Measurements from ENCODE around the gene TMEM120A. TPM values are rescaled to one million over a fixed set of nuclear protein-coding genes. Genes with fewer than 3 reads are reported as not detected.
A peak's percentile ranks its signal among the peaks of the same experiment; 100 is the strongest.
"Not testable (repeated sequence)": the region's sequence is repeated elsewhere in the genome, so short reads cannot be mapped to it uniquely, and the experiment has no call there.

The TMEM120A gene
- 17.8 TPM for total RNA-seq
- polyA plus RNA-seq, result 90.2 TPM

GRCh38 chr7:75994388-75995051 lies at the start of gene TMEM120A:
TMEM120A (minus strand) TSS chr7:75994595; CDS start chr7:75994570, 25 bp downstream.
- peaks cover 2% of the 10 kb centered on the region for H3K36me3 ChIP-seq (ENCODE audit: insufficient read depth)
- WGBS, result 2% methylated on average over 51 of the region's 51 CpGs
- DNase-seq (ENCODE audit: extremely low spot score), result peak; percentile 71
- H3K4me3 ChIP-seq (ENCODE audit: low read depth, low read length), result peak within 1 kb of the TSS; percentile 77
- H3K27ac ChIP-seq (ENCODE audit: low read depth), result peak within 1 kb of the TSS; percentile 85
- H3K4me1 ChIP-seq (ENCODE audit: insufficient read depth), result no peaks in the 10 kb centered on the region

DNA sequence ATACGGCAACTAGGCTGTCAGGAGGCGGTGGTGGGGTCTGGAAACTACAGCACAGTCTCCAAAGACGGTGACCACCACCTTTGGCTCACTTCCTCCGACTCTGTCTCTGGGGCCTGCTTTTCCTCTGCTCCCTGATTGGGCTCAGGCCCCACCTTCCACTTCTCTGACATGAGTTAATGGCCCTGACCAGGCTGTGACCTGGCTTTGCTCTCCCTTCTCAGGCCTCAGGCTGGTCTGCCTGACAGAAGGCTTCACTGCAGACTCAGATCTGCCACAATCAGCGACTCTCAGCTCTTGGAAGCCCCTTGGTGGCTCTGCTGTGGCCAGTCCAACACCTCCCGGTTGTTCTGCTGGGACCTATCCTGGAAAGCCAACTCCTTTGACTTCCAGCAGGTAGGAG lies 45.7 kb upstream of the TMEM120A start:
- Histone ChIP-seq H3K4me3 (ENCODE audit: low read depth, low read length) (no peak overlapping the region), H3K36me3 (ENCODE audit: insufficient read depth) (no peaks in the 10 kb centered on the region), H3K4me1 (ENCODE audit: insufficient read depth) (no peaks in the 10 kb centered on the region), H3K27ac (ENCODE audit: low read depth) (no peak overlapping the region)
- WGBS, result 78% methylated on average over 6 of the region's 6 CpGs
- DNase-seq (ENCODE audit: extremely low spot score), result no peak

GRCh38 chr7:76037310-76037709 lies 42.9 kb upstream of the TMEM120A start:
- no peak overlapping the region for H3K27ac ChIP-seq (ENCODE audit: low read depth)
- no peak for DNase-seq (ENCODE audit: extremely low spot score)
- H3K4me1 ChIP-seq (ENCODE audit: insufficient read depth), result no peaks in the 10 kb centered on the region
- no peak overlapping the region for H3K4me3 ChIP-seq (ENCODE audit: low read depth, low read length)
- no peaks in the 10 kb centered on the region for H3K36me3 ChIP-seq (ENCODE audit: insufficient read depth)
- 51% methylated on average over 5 of the region's 5 CpGs for WGBS

DNA sequence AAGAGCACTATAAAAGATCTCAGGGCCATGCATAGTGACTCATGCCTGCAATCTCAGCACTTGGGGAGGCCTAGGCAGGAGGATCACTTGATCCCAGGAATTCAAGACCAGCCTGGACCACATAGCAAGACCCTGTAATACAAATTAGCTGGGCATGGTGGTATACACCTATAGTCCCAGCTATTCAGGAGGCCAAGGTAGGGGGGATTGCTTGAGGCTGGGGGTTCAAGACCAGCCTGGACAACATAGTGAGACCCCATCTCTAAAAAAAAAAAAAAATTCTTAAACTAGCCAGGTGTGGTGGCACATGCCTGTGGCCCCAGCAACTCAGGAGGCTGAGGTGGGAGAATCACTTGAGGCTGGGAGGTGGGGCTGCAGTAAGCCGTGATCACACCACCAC lies 37.6 kb upstream of the TMEM120A start:
- 90% methylated on average over 1 of the region's 1 CpG for WGBS
- Histone ChIP-seq H3K4me3 (ENCODE audit: low read depth, low read length) (no peak overlapping the region), H3K36me3 (ENCODE audit: insufficient read depth) (no peaks in the 10 kb centered on the region), H3K4me1 (ENCODE audit: insufficient read depth) (no peaks in the 10 kb centered on the region), H3K27ac (ENCODE audit: low read depth) (no peak overlapping the region)
- DNase-seq (ENCODE audit: extremely low spot score), result no peak

GRCh38 chr7:76029682-76030081 lies 35.3 kb upstream of the TMEM120A start:
- not testable (repeated sequence) for DNase-seq (ENCODE audit: extremely low spot score); H3K4me3 ChIP-seq (ENCODE audit: low read depth, low read length); H3K36me3 ChIP-seq (ENCODE audit: insufficient read depth); H3K27ac ChIP-seq (ENCODE audit: low read depth); H3K4me1 ChIP-seq (ENCODE audit: insufficient read depth)
- WGBS, result 97% methylated on average over 7 of the region's 7 CpGs

- no peaks in the 10 kb centered on the region for H3K36me3 ChIP-seq (ENCODE audit: insufficient read depth)
- WGBS, result 45% methylated on average over 4 of the region's 4 CpGs
- H3K27ac ChIP-seq (ENCODE audit: low read depth), result no peak overlapping the region
- H3K4me1 ChIP-seq (ENCODE audit: insufficient read depth), result no peaks in the 10 kb centered on the region
- no peak overlapping the region for H3K4me3 ChIP-seq (ENCODE audit: low read depth, low read length)
- DNase-seq (ENCODE audit: extremely low spot score), result no peak
Observed at GRCh38 chr7:76023002-76023401, 28.6 kb upstream of the TMEM120A start.

DNA sequence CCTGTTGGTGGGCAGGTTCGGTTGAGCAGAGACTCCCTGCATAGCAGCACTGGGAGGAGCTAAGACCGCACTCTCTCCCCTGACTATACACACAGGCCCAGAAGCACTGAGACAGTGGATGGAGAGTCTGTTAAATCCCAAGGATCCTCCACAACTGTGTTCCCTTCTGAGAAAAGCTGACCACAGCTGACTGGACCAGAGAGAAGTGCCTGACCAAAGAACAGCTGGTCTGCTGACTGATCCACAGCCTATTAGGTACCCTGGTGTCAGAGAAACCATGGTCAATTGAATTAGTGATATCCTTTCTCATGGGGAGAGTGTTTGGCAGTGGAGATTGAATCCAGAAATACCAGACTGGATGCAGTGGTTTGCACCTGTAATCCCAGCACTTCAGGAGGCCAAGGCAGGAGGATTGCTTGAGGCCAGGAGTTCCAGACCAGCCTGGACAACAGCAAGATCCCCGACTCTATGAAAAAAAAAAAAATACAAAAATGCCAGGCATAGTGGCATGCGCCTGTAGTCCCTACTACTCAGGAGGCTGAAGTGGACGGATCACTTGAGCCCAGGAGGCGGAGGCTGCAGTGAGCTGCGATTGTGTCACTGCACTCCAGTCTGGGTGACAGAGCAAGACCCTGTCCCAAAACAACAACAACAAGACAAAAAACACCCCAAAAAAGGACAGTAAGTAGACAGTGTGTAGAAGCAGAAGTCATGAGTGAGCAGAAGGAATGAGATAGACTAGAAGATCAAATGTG lies 27.8 kb upstream of the TMEM120A start:
- 92% methylated on average over 7 of the region's 7 CpGs for WGBS
- no peak for DNase-seq (ENCODE audit: extremely low spot score)
- no peaks in the 10 kb centered on the region for H3K4me1 ChIP-seq (ENCODE audit: insufficient read depth)
- no peaks in the 10 kb centered on the region for H3K36me3 ChIP-seq (ENCODE audit: insufficient read depth)
- H3K4me3 ChIP-seq (ENCODE audit: low read depth, low read length), result no peak overlapping the region
- no peak overlapping the region for H3K27ac ChIP-seq (ENCODE audit: low read depth)

GRCh38 chr7:76020031-76020714 lies 25.8 kb upstream of the TMEM120A start:
- Histone ChIP-seq H3K4me3 (ENCODE audit: low read depth, low read length) (no peak overlapping the region), H3K36me3 (ENCODE audit: insufficient read depth) (no peaks in the 10 kb centered on the region), H3K4me1 (ENCODE audit: insufficient read depth) (no peaks in the 10 kb centered on the region), H3K27ac (ENCODE audit: low read depth) (no peak overlapping the region)
- no peak for DNase-seq (ENCODE audit: extremely low spot score)
- 45% methylated on average over 6 of the region's 6 CpGs for WGBS

DNA sequence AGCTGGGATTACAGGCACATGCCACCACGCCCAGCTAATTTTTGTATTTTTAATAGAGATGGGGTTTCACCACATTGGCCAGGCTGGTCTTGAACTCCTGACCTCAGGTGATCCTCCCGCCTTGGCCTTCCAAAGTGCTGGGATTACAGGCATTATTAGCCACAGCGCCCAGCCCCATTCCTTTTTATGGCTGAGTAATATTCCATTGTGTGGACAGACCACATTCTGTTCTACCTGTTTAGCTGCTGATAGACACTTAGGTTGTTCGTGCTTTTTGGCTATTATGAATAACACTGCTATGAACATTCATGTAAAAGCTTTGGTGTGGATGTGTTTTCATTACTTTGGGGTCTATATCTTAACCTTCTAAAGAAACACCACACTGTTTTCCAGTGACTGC lies 24.1 kb upstream of the TMEM120A start:
- not testable (repeated sequence) for DNase-seq (ENCODE audit: extremely low spot score); H3K4me3 ChIP-seq (ENCODE audit: low read depth, low read length); H3K4me1 ChIP-seq (ENCODE audit: insufficient read depth); H3K27ac ChIP-seq (ENCODE audit: low read depth); H3K36me3 ChIP-seq (ENCODE audit: insufficient read depth)
- 97% methylated on average over 4 of the region's 4 CpGs for WGBS

- no peak overlapping the region for H3K27ac ChIP-seq (ENCODE audit: low read depth)
- 91% methylated on average over 13 of the region's 13 CpGs for WGBS
- H3K36me3 ChIP-seq (ENCODE audit: insufficient read depth), result no peaks in the 10 kb centered on the region
- H3K4me1 ChIP-seq (ENCODE audit: insufficient read depth), result no peaks in the 10 kb centered on the region
- DNase-seq (ENCODE audit: extremely low spot score), result no peak
- no peak overlapping the region for H3K4me3 ChIP-seq (ENCODE audit: low read depth, low read length)
Observed at GRCh38 chr7:76016191-76016947, 22.0 kb upstream of the TMEM120A start.

DNA sequence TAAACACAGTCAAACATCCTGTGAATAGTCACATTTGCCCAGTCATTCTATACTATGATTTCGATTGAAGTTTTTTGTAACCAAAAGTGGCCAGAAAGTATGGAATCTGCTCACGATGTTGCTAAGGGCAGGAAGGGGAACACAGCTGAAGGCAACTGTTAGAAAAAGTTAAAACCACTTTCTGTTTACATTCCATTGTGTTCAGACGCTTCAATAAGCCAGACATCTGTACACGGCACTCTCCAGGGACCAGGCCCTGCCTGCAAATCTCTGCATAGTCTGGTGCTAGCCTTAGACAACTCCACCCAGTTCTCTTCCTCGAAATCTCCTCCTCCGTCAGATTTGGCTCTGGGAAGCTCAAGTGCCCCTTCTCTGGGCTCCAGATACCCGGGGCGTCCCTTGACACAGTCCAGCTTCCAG lies 17.1 kb upstream of the TMEM120A start:
- no peaks in the 10 kb centered on the region for H3K36me3 ChIP-seq (ENCODE audit: insufficient read depth)
- WGBS, result 23% methylated on average over 8 of the region's 8 CpGs
- no peak overlapping the region for H3K4me3 ChIP-seq (ENCODE audit: low read depth, low read length)
- H3K4me1 ChIP-seq (ENCODE audit: insufficient read depth), result no peaks in the 10 kb centered on the region
- H3K27ac ChIP-seq (ENCODE audit: low read depth), result no peak overlapping the region
- no peak for DNase-seq (ENCODE audit: extremely low spot score)

DNA sequence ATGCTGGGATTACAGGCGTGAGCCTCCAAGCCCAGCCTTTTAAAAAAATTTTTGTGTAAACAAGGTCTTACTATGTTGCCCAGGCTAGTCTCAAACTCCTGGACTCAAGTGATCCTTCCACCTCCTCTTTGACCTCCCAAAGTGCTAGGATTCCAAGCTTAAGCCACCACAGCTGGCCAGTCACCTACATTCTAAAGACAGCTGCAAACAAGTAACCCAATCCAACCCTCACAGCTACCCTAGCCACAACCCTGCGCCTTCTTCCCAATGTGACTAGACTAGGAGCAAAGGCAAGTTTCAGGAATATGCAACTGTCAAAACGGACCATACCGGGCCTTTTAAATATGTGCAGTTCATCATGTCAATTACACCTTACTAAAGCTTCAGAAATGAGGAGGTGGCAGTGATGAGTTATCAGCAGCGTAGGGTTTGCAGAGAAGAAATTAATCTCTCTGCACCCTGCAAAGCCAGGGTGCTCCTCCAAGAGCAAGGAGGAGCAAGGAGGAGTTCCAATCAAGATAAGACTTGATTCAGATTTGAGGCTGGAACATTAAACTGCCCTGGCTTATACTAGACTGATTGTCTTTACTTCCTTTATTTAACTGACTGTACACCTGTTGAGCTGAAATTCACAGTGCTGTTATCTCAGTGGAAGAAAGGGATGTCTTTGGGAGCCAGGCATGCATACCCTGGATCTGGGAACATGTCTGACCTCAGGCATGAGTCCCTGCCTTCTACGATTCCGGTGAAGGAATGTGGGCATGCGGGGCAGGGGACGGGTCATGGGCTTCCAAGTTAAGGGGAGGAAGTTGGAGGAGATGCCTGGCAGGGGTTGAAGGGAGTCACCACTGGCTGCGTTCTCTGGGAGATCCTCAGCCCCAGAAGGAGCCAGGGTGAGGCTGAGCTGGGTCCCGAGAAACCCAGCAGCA lies 15.5 kb upstream of the TMEM120A start:
- peaks cover 2% of the 10 kb centered on the region for H3K36me3 ChIP-seq (ENCODE audit: insufficient read depth)
- 49% methylated on average over 11 of the region's 11 CpGs for WGBS
- no peak overlapping the region for H3K27ac ChIP-seq (ENCODE audit: low read depth)
- no peaks in the 10 kb centered on the region for H3K4me1 ChIP-seq (ENCODE audit: insufficient read depth)
- DNase-seq (ENCODE audit: extremely low spot score), result no peak
- no peak overlapping the region for H3K4me3 ChIP-seq (ENCODE audit: low read depth, low read length)
